HepG2 (cell line): ENCODE data around the gene CISD3. TPM values are rescaled to one million over a fixed set of nuclear protein-coding genes. Genes with fewer than 3 reads are reported as not detected.
A peak's percentile ranks its signal among the peaks of the same experiment; 100 is the strongest.

Source experiments
- ATF4 ChIP-seq, 2 experiments: fragments of 450-650 bp in 1 of 2; sonication (generic) in 1 of 2; formaldehyde crosslinking; IDR thresholded peaks; 2 replicates each; pipeline versions ENCODE4 v1.5.0 to v1.8.0; 2020 to 2022; ENCODE audit warnings: mild to moderate bottlenecking in 1 of 2, missing genetic modification reagents in 1 of 2
- ATF7 ChIP-seq, 2 experiments: fragments of 450-650 bp in 1 of 2; sonication (generic) in 1 of 2; formaldehyde crosslinking in 1 of 2; IDR thresholded peaks; 2 replicates each; pipeline versions ENCODE4 v1.4.0 to v1.6.1; 2016 to 2020; ENCODE audit warnings: antibody characterized with exemption in 1 of 2, mild to moderate bottlenecking in 1 of 2, missing genetic modification reagents in 1 of 2
- JUND ChIP-seq: sonication (generic); formaldehyde crosslinking; IDR thresholded peaks from 2 replicates; pipeline ENCODE4 v1.8.0; 2022; ENCODE audit warnings: mild to moderate bottlenecking, missing genetic modification reagents
- MAFG ChIP-seq: sonication (generic); formaldehyde crosslinking; IDR thresholded peaks from 2 replicates; pipeline ENCODE4 v1.5.1; 2020; ENCODE audit warnings: mild to moderate bottlenecking, missing genetic modification reagents
- MIER3 ChIP-seq: IDR thresholded peaks from 2 replicates; pipeline ENCODE4 v1.6.1; 2016; ENCODE audit warnings: missing compliant biosample characterization, borderline replicate concordance
- MYC ChIP-seq: sonication (generic); formaldehyde crosslinking; IDR thresholded peaks from 2 replicates; pipeline ENCODE4 v1.9.0; 2021; ENCODE audit warnings: missing genetic modification reagents, borderline replicate concordance
- NFYC ChIP-seq: IDR thresholded peaks from 2 replicates; pipeline ENCODE4 v1.6.1; 2016; ENCODE audit warnings: missing genetic modification reagents, missing compliant biosample characterization
- RBM22 ChIP-seq: fragments of 200-400 bp; formaldehyde crosslinking; optimal IDR thresholded peaks from 2 replicates; pipeline ENCODE3; 2017; ENCODE audit warnings: mild to moderate bottlenecking, low read length, moderate library complexity
- REXO4 ChIP-seq: sonication (generic); formaldehyde crosslinking; IDR thresholded peaks from 2 replicates; pipeline ENCODE4 v1.8.0; 2022; ENCODE audit warnings: missing genetic modification reagents, mild to moderate bottlenecking, borderline replicate concordance
- SNAI1 ChIP-seq: sonication (generic); formaldehyde crosslinking; IDR thresholded peaks from 2 replicates; pipeline ENCODE4 v1.5.0; 2020; ENCODE audit warnings: mild to moderate bottlenecking, missing genetic modification reagents, borderline replicate concordance
- XBP1 ChIP-seq: sonication (generic); formaldehyde crosslinking; IDR thresholded peaks from 2 replicates; pipeline ENCODE4 v1.5.0; 2020; ENCODE audit warnings: missing genetic modification reagents
- ZNF543 ChIP-seq: sonication (generic); formaldehyde crosslinking; IDR thresholded peaks from 2 replicates; pipeline ENCODE4 v1.4.0; 2020; ENCODE audit warnings: mild to moderate bottlenecking, missing genetic modification reagents
- ZNF567 ChIP-seq: sonication (generic); formaldehyde crosslinking; IDR thresholded peaks from 2 replicates; pipeline ENCODE4 v1.8.1; 2023; ENCODE audit warnings: mild to moderate bottlenecking, missing genetic modification reagents, borderline replicate concordance
- ZNF569 ChIP-seq: sonication (generic); formaldehyde crosslinking; IDR thresholded peaks from 2 replicates; pipeline ENCODE4 v1.5.0; 2020; ENCODE audit warnings: mild to moderate bottlenecking, missing genetic modification reagents, moderate library complexity, borderline replicate concordance
- ZNF777 ChIP-seq: sonication (generic); formaldehyde crosslinking; IDR thresholded peaks from 2 replicates; pipeline ENCODE4 v1.4.0; 2020; ENCODE audit warnings: missing genetic modification reagents
- ZNF883 ChIP-seq: sonication (generic); formaldehyde crosslinking; IDR thresholded peaks from 2 replicates; pipeline ENCODE4 v1.5.1; 2020; ENCODE audit warnings: mild to moderate bottlenecking, missing genetic modification reagents; ENCODE audit errors: not compliant biosample characterization
- ZUFSP ChIP-seq: sonication (generic); formaldehyde crosslinking; IDR thresholded peaks from 2 replicates; pipeline ENCODE4 v1.9.0; 2021; ENCODE audit warnings: missing genetic modification reagents, mild to moderate bottlenecking, borderline replicate concordance
- polyA plus RNA-seq, 8 experiments: library from polyadenylated mRNA; depleted of rRNA in 3 of 8; stranded (reverse) in 7 of 8; unstranded in 1 of 8; fragments of >200 nt; fragmentation: Illumina TruSeq in 4 of 8; extraction: Trizol in 4 of 8; gene quantifications; 2 replicates each; pipeline versions ENCODE4 v1.2.1 to v1.2.3, GENCODE V29; 2011 to 2016; ENCODE audit warnings: low read depth in 4 of 8, missing spikeins in 1 of 8, mixed read lengths in 1 of 8; ENCODE audit not compliant: insufficient read depth in 1 of 8
- total RNA-seq, 5 experiments: library from RNA; depleted of rRNA; stranded (reverse); fragments of >200 nt; fragmentation: Illumina TruSeq; extraction: Trizol; gene quantifications; 2 replicates each; pipeline ENCODE4 v1.2.3, GENCODE V29; 2016; ENCODE audit warnings: low read depth in 1 of 5
- TF ChIP-seq, protein P1 (sequence below): IDR thresholded peaks from 2 replicates; pipeline ENCODE4 v1.6.1; 2012; ENCODE audit warnings: low read depth, low read length, improper control_type of control experiment
- TF ChIP-seq, protein P2 (sequence below): sonication (generic); formaldehyde crosslinking; IDR thresholded peaks from 2 replicates; pipeline ENCODE4 v1.9.0; 2021; ENCODE audit warnings: mild to moderate bottlenecking, missing genetic modification reagents

Gene CISD3
- total and polyA plus RNA-seq, 2 of the 13 experiments (the other 11 are each of a cell fraction or from before 2014, with no cell fraction given), result 30.0 to 34.1 TPM

- TF ChIP-seq ATF4 (CRISPR knock-in tag; IDR thresholded peaks at IDR 0.05), result peak in 1 of 2 experiments; percentile 73; a peak in 2 of 4 replicates
- TF ChIP-seq ZNF567 (CRISPR knock-in tag), result no peak
- no peak for TF ChIP-seq ZNF543 (CRISPR knock-in tag)
- peak; percentile 45; the same call in 1 of the 2 replicates for TF ChIP-seq NFYC
- TF ChIP-seq MIER3 (CRISPR knock-in tag), result no peak; the same call in 1 of the 2 replicates
- no peak for TF ChIP-seq ZNF569 (CRISPR knock-in tag)
- TF ChIP-seq, protein P1, sequence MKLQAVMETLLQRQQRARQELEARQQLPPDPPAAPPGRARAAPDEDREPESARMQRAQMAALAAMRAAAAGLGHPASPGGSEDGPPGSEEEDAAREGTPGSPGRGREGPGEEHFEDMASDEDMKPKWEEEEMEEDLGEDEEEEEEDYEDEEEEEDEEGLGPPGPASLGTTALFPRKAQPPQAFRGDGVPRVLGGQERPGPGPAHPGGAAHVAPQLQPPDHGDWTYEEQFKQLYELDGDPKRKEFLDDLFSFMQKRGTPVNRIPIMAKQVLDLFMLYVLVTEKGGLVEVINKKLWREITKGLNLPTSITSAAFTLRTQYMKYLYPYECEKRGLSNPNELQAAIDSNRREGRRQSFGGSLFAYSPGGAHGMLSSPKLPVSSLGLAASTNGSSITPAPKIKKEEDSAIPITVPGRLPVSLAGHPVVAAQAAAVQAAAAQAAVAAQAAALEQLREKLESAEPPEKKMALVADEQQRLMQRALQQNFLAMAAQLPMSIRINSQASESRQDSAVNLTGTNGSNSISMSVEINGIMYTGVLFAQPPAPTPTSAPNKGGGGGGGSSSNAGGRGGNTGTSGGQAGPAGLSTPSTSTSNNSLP, result no peak
- peak; percentile 97 for TF ChIP-seq ZNF777 (CRISPR knock-in tag)
- peak; percentile 61 for TF ChIP-seq ZNF883
- no peak for TF ChIP-seq ZUFSP
- no peak for TF ChIP-seq SNAI1 (CRISPR knock-in tag)
- peak; percentile 98 for TF ChIP-seq RBM22
- TF ChIP-seq, protein P2, sequence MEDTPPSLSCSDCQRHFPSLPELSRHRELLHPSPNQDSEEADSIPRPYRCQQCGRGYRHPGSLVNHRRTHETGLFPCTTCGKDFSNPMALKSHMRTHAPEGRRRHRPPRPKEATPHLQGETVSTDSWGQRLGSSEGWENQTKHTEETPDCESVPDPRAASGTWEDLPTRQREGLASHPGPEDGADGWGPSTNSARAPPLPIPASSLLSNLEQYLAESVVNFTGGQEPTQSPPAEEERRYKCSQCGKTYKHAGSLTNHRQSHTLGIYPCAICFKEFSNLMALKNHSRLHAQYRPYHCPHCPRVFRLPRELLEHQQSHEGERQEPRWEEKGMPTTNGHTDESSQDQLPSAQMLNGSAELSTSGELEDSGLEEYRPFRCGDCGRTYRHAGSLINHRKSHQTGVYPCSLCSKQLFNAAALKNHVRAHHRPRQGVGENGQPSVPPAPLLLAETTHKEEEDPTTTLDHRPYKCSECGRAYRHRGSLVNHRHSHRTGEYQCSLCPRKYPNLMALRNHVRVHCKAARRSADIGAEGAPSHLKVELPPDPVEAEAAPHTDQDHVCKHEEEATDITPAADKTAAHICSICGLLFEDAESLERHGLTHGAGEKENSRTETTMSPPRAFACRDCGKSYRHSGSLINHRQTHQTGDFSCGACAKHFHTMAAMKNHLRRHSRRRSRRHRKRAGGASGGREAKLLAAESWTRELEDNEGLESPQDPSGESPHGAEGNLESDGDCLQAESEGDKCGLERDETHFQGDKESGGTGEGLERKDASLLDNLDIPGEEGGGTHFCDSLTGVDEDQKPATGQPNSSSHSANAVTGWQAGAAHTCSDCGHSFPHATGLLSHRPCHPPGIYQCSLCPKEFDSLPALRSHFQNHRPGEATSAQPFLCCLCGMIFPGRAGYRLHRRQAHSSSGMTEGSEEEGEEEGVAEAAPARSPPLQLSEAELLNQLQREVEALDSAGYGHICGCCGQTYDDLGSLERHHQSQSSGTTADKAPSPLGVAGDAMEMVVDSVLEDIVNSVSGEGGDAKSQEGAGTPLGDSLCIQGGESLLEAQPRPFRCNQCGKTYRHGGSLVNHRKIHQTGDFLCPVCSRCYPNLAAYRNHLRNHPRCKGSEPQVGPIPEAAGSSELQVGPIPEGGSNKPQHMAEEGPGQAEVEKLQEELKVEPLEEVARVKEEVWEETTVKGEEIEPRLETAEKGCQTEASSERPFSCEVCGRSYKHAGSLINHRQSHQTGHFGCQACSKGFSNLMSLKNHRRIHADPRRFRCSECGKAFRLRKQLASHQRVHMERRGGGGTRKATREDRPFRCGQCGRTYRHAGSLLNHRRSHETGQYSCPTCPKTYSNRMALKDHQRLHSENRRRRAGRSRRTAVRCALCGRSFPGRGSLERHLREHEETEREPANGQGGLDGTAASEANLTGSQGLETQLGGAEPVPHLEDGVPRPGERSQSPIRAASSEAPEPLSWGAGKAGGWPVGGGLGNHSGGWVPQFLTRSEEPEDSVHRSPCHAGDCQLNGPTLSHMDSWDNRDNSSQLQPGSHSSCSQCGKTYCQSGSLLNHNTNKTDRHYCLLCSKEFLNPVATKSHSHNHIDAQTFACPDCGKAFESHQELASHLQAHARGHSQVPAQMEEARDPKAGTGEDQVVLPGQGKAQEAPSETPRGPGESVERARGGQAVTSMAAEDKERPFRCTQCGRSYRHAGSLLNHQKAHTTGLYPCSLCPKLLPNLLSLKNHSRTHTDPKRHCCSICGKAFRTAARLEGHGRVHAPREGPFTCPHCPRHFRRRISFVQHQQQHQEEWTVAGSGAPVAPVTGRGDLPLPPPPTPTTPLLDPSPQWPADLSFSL (CRISPR knock-in tag), result peak; percentile 63
- no peak for TF ChIP-seq JUND (CRISPR knock-in tag)
- no peak for TF ChIP-seq ATF7 (IDR thresholded peaks at IDR 0.05)
- TF ChIP-seq ATF7 (CRISPR knock-in tag; IDR thresholded peaks at IDR 0.05), result no peak; the same call in 1 of the 2 replicates
- TF ChIP-seq XBP1 (CRISPR knock-in tag), result no peak
- TF ChIP-seq REXO4 (CRISPR knock-in tag), result peak; percentile 28; the same call in 1 of the 2 replicates
- no peak for TF ChIP-seq MAFG (CRISPR knock-in tag)
- TF ChIP-seq MYC (CRISPR knock-in tag), result no peak
These were observed 21.7 kb downstream of the CISD3 start (continued) for GRCh38 chr17:38751808-38752307.
